ENCODE measurements around the gene SESN3. TPM values are rescaled to one million over a fixed set of nuclear protein-coding genes. Genes with fewer than 3 reads are reported as not detected.

SESN3 gene
- total RNA-seq, 1 donor: 6.9 TPM

DNA sequence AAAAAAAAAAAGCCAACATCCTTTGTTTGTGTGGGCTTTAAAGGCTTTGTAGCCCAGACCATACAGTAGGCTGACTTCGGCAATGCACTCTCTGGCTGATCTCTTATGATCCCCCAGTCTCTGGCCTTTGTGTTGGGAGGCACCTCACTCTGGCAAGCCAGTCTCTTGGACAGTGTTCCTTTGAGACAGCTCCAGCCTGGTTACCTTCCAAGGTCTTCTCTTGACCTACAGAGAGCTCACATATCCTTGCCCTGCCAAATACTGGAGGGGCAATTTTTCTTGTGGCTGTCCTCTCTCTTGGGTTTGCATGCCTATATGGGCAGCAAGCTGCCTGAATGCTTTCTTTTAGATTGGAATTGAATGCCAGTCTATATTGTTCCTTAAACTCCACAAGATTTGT is 69.8 kb downstream of the SESN3 start:
- no peak for DNase-seq (ENCODE audit: low read depth)
- no peak overlapping the region for H3K4me3 ChIP-seq (ENCODE audit: low read depth, low read length)
- TF ChIP-seq, protein P1, sequence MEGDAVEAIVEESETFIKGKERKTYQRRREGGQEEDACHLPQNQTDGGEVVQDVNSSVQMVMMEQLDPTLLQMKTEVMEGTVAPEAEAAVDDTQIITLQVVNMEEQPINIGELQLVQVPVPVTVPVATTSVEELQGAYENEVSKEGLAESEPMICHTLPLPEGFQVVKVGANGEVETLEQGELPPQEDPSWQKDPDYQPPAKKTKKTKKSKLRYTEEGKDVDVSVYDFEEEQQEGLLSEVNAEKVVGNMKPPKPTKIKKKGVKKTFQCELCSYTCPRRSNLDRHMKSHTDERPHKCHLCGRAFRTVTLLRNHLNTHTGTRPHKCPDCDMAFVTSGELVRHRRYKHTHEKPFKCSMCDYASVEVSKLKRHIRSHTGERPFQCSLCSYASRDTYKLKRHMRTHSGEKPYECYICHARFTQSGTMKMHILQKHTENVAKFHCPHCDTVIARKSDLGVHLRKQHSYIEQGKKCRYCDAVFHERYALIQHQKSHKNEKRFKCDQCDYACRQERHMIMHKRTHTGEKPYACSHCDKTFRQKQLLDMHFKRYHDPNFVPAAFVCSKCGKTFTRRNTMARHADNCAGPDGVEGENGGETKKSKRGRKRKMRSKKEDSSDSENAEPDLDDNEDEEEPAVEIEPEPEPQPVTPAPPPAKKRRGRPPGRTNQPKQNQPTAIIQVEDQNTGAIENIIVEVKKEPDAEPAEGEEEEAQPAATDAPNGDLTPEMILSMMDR (IDR thresholded peaks at IDR 0.05; ENCODE audit: insufficient read depth, low read depth, low read length): no peak

DNA sequence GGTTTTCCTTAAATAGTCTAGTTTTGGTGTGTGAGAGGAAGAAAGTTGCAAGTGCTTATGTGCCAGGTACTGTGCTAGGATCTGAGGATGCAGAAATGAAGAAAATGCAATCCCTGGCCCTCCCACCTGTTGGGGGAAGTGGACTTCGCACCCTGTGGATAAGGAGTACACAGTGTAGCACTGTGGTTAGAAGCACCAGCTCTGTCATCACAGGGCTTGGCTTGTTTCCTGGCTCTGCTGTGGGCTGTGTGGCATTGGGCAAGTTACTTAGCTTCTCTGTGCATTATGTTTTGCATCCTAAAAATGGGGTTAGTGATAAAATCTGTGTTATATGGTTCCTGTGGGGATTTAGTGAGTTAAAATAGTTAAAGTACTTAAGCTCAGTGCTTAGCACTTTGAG is 73.2 kb downstream of the SESN3 start:
- TF ChIP-seq, protein P1 (IDR thresholded peaks at IDR 0.05; ENCODE audit: insufficient read depth, low read depth, low read length): no peak

DNA sequence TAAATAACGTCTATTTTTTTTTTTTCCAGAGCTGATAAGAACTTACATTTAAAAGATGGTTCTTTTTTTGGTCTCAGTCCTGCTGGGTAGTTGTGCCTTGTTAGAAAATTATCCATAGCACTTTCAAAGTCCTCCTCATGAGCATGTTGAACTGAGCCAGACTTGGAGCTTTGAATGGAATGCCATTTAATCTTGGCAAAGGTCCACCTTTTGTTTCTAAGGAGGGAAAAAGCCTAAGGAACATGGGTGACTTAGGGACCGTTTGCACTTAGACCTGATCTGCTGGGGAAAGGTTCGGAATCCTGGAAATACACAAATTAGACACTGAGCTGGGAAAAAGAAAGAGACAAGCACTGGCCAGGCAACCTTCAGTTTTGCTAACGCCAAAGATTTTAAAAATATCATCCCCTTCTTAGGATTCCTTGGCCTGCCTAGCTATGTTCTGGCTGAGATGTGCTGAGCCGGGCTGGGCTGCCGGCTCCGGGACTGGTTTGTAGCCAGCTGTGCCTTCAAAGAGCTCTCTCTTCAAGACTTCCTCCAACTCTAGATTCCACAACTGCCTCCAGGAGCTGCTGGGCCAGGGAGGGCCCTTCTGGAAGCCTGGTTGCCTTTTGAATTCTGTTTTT is 74.0 kb downstream of the SESN3 start:
- DNase-seq (ENCODE audit: low read depth): no peak
- H3K4me3 ChIP-seq (ENCODE audit: low read depth, low read length): no peak overlapping the region
- TF ChIP-seq, protein P1 (IDR thresholded peaks at IDR 0.05; ENCODE audit: insufficient read depth, low read depth, low read length): no peak

More for the DNA sequence above, 73.2 kb downstream of the SESN3 start:
- H3K4me3 ChIP-seq (ENCODE audit: low read depth, low read length): no peak overlapping the region
- DNase-seq (ENCODE audit: low read depth): no peak

DNA sequence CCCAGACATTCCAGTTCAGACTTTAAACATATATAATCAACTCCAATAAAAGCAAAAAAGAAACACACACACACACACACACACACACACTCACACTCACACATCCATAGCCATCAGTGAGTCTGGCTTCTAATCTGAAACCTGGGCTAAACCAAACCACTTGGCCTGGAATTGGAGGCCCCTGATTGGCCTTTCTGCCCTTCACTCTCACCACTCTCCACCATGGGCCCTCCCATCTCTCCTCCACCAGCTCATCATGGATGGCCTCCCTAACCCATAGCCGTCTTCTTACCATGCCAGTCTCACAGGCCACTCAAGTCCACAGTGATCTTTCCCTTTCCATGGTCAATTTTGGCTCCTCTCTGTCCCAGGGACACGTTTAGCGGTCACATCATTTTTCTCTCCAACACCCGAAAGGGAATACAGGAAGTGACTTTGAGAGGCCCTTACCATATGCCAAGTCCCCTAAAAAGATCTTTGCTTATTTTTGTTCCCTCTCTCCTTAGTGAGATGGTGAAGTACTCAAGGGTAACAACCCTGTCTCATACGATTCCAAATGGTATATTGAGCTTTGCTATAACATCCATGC is 74.8 kb downstream of the SESN3 start:
- TF ChIP-seq, protein P1 (IDR thresholded peaks at IDR 0.05; ENCODE audit: insufficient read depth, low read depth, low read length): no peak
- no peak for DNase-seq (ENCODE audit: low read depth)
- no peak overlapping the region for H3K4me3 ChIP-seq (ENCODE audit: low read depth, low read length)

DNA sequence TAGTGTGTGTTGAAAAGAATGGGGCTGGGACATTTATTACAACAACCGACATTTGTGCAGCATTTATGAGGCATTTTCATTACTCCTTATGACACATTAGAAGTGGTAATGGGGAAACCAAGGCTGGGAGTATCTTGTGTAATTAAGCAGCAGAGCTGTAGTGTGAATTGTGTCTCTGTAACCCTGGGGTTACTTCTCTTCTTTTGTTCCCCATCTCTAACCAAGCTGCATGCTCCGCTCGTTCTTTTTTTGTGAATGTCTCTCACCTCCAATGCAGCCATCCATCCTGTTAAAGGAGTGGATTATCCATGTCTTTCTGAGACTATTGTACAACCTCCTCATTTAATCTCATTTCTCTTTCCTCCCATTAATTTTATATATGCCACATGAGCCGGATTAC is 75.6 kb downstream of the SESN3 start:
- H3K4me3 ChIP-seq (ENCODE audit: low read depth, low read length): no peak overlapping the region
- TF ChIP-seq, protein P1 (IDR thresholded peaks at IDR 0.05; ENCODE audit: insufficient read depth, low read depth, low read length): no peak
- no peak for DNase-seq (ENCODE audit: low read depth)

DNA sequence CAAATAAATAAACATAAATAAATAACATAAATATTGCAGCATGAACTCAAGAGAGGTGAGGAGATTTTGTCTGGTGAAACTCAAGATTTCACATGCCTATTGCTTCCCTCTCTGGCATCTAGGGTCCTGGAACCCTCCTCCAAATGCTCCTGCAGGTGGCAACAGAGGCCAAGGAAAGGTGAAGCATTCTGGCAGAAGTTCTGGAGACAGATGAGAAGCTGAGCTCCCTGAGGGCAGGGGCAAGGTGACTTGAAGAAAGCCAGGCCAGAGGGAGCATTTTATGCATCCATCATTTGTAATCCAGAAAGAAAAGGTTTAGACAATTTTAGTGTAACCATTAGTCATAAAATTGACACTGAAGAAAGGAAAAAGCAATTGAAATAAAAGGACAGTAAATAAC is 76.5 kb downstream of the SESN3 start:
- TF ChIP-seq, protein P1 (IDR thresholded peaks at IDR 0.05; ENCODE audit: insufficient read depth, low read depth, low read length): peak; percentile 57
- peak; percentile 48 for DNase-seq (ENCODE audit: low read depth)
- no peak overlapping the region for H3K4me3 ChIP-seq (ENCODE audit: low read depth, low read length)

DNA sequence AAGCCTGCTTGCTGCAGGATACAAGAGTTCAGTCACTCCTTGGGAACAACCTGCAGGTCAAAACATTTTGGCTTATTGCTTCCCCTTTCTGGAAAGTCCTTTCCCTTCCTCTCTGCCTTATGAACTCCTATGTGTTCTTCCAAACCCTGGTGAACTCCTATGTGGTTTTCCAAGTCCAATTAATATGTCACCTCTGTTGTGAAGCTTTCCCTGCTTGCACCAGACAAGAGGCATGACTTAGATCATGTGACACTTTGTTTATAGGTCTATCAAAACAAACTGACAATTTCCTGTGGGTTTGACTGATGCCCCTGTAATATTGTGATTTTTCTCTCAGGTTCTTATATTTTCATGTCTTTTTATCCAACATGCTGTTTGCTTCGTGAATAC is 77.2 kb downstream of the SESN3 start:
- TF ChIP-seq, protein P1 (IDR thresholded peaks at IDR 0.05; ENCODE audit: insufficient read depth, low read depth, low read length): no peak
- DNase-seq (ENCODE audit: low read depth): no peak
- no peak overlapping the region for H3K4me3 ChIP-seq (ENCODE audit: low read depth, low read length)
